GM21381 (cell line): Measurements from ENCODE around the gene EID1.
"Not testable (repeated sequence)": the region's sequence is repeated elsewhere in the genome, so short reads cannot be mapped to it uniquely, and the experiment has no call there.

Experiments
- ATAC-seq: cut with Tn5 transposase; IDR thresholded peaks from one replicate; pipeline ENCODE4 v1.9.1; 2021; ENCODE audit warnings: mild to moderate bottlenecking, moderate library complexity; ENCODE audit not compliant: unreplicated experiment

Gene EID1

GRCh38 chr15:48877630-48878595 lies at the start of gene EID1:
EID1 (plus strand) TSS chr15:48878134; CDS start chr15:48878177, 43 bp downstream.
- peak; percentile 94 for ATAC-seq

- no peak for ATAC-seq
Measured at GRCh38 chr15:48828471-48828870, 49.5 kb upstream of the EID1 start.

DNA sequence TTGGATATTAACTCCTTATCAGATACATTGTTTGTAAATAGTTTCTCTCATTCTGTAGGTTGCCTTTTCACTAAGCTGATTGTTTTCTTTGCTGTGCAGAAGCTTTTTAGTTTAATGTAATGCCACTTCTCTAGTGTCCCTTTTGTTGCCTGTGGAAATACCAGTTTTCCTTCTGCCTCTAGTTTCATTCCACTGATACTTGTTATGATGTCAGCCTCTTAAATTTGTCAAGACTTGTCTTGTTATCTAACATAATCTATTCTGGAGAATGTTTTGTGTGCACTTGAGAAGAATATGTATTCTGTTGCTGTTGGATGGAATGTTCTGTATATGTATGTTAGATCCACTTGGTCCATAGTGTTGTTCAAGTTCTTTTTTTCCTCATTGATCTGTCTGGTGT lies 49.0 kb upstream of the EID1 start:
- ATAC-seq, result no peak

- no peak for ATAC-seq
Measured at GRCh38 chr15:48832648-48833047, 45.3 kb upstream of the EID1 start.

DNA sequence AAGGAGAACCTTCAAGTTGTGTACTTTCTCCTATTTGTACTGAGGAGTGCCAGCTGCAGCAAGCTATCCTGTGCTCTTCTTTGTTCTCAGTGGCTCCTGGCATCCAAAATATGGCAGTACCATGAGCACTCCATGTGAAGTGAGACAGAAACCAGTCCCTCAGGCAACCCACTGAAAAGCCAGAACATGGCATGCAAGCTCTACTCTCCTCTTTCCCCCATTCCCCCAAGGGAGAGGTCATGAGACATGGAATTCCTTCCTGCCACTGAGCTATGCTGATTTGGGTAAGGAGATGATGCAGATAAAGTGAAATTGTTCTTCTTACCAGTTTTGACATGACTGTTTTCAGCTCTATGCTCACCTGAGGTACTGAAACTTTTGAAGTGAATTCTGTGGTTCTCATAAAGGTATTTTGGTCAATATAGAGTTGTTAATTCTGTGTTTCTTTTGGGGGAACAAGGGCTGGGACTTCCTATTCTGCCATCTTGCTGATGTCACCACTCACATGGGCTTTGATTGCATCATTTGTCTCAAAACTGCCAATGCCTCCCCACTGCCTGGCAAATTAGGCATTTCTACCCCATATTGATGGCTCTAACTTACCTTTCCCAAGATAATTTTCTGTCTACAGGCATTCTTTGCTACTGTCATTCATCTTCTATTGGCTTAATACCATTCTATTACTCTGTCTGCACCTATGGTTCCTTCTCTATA lies 44.3 kb upstream of the EID1 start:
- no peak for ATAC-seq

DNA sequence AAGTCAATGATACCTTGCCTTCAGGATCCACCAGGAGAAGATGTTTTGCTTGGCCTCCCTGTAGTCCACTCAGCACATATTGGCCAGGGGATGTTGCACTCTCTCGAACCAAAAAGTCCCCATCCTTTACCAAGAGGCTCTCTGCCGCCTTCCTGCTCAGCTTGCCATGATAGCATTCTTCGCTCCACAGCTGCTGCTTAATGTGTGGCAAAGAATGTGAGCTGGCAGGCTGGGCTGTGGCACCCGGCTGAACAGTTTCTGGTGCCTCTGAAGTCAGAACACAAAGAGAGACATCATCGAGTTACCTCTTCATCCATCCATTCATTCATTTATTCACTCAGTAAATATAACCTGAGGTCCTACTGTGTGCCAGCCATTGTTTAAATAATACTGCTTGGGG lies 43.2 kb upstream of the EID1 start:
- ATAC-seq, result no peak

DNA sequence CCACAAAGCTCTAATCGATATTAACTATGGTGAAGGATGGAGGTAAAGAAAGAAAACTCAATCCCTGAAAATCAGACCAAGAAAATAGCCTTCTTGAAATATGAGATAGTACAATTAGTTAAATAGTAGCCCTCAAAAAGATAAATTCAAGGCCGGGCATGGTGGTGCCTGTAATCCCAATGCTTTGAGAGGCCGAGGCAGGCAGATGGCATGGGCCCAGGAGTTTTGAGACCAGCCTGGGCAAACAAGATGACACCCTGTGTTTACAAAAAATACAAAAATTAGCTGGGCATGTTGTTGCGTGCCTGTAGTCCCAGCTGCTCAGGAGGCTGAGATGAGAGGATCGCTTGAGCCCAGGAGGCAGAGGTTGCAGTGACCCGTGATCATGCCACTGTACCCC lies 35.4 kb upstream of the EID1 start:
- ATAC-seq, result no peak

DNA sequence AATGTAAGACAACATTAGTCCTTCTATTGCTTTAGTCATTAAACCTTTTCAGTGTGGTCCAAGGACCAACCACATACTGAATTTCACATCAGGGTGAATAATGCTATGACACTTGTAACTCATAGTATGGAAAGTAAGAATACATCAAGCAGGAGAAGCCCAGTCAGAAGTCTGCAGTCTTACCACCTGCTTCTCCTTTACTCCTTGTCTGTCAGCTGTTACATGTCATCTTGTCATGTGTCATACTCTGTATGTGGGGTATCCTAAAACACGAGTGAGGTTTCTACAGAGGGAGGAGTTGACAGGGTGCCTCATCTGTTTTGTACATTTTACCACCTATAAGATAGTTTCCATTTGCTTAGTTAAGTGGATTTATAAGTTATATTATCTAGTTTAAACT lies 32.8 kb upstream of the EID1 start:
- no peak for ATAC-seq

DNA sequence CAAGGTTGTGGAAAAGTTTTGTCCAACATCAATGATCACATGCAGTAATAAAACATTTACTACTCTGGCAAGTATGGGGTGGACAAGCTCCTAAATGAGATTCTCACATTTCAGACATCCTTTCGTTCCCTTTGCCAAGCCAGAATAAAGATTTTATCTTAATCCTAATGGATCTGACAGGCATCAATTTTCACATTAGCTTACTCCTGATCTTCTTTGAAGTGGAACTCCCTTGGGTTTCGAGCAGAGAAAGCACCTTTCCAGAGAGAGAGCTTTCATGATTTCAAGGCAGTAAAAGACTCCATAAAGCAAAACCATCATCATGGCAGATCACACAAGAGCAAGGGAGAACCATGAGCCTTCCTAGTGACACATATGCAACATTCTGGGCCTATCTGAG lies 27.3 kb upstream of the EID1 start:
- no peak for ATAC-seq

DNA sequence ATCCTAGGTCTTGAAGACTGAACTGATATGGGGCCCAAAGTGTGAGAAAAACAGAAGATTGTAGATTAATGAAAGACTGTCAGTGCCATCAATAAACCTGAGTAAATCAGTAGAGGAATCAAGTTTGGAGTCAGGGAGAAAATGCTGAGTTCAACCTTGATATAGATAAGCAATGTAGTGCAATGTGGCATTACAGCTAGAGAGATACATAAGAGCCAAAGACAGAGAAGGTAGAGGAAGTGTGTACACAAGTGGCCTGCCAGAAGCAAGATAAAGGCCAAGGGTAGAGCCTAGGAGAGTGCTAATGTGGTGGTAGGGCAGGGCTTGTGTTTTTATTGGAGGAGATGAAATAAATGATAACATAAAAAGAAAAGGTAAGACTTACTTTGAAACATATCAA lies 26.0 kb upstream of the EID1 start:
- no peak for ATAC-seq

- ATAC-seq, result not testable (repeated sequence)
Measured at GRCh38 chr15:48854434-48854833, 23.5 kb upstream of the EID1 start.

GRCh38 chr15:48855501-48856440 lies 22.2 kb upstream of the EID1 start:
- ATAC-seq, result no peak

- no peak for ATAC-seq
Measured at GRCh38 chr15:48856942-48857341, 21.0 kb upstream of the EID1 start.

- no peak for ATAC-seq
Measured at GRCh38 chr15:48858401-48858800, 19.5 kb upstream of the EID1 start.

GRCh38 chr15:48859426-48859825 lies 18.5 kb upstream of the EID1 start:
- no peak for ATAC-seq

- no peak for ATAC-seq
Measured at GRCh38 chr15:48861813-48862431, 16.0 kb upstream of the EID1 start.

- no peak for ATAC-seq
Measured at GRCh38 chr15:48862705-48863104, 15.2 kb upstream of the EID1 start.

DNA sequence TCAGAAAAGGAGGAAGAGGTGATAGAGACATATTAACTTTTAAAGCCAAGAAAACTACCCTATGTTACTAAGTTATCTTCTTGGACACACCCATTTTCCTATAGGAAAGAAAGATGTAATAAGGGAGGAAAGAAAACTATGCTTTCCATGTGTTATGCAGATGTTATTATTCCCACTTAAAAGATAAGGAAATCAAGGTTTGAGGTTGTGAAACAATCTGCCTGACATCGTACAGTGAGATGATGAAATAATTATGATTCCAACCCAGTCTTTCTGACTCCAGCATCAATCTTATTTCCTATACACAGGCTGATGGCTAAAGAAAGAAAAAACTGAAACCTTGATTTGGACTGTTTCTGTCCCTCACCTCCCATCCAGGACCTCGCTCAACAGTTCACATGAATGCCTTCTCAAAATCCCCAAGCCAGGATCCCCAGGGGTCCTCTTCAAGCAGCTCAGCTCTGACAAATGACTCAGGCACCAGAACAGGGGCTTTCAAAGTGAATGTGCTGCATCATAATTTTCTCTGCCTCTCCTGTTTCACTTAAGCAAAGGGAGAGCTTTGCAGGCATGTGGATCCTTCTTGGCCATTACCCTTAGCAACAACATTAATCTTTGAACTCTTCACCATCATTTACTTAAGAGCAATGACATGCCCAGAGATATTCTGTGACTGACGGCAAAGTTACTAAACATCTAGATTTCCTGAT lies 12.4 kb upstream of the EID1 start:
- no peak for ATAC-seq

DNA sequence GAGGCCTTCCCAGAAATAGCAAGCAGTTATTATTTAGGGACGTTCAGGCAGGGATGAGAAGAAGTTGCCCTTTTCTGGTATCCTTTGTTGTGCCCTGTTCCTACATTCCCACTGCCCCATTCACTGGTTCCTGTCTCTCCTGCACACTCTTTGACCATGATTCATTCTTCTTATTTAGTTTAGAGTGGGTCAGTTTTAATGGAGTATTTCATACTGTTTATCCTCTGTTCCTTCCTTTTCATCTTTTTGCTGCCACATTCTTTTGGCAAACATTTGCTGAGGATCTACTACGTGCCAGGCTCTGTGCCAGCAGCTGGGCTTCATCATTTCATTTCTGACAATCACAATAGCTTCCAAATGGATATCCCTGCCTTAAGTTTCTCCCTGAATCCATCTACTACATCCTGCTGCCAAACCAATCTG lies 11.8 kb upstream of the EID1 start:
- ATAC-seq, result no peak

DNA sequence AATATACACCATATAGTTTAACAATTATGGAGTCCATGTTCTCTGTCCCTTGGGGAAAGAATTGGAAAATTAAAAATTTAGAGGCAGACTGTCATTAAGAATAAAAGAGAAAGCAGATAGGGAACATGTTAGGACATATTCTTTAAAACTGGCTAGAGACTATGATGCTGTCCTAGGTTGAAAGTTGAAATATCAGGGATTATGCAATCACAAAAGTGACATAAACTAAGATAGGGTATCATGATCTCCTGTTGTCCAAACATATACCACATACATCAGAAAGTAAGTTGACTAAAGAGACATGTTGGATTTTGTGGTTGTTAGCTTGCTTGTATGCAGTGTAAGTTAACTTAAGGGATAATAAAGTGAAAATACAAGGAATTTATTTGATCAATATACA lies 9.9 kb upstream of the EID1 start:
- ATAC-seq, result no peak
